ENCODE measurements around the gene CPNE2.
"Not testable (repeated sequence)": the region's sequence is repeated elsewhere in the genome, so short reads cannot be mapped to it uniquely, and the experiment has no call there.

Gene CPNE2

DNA sequence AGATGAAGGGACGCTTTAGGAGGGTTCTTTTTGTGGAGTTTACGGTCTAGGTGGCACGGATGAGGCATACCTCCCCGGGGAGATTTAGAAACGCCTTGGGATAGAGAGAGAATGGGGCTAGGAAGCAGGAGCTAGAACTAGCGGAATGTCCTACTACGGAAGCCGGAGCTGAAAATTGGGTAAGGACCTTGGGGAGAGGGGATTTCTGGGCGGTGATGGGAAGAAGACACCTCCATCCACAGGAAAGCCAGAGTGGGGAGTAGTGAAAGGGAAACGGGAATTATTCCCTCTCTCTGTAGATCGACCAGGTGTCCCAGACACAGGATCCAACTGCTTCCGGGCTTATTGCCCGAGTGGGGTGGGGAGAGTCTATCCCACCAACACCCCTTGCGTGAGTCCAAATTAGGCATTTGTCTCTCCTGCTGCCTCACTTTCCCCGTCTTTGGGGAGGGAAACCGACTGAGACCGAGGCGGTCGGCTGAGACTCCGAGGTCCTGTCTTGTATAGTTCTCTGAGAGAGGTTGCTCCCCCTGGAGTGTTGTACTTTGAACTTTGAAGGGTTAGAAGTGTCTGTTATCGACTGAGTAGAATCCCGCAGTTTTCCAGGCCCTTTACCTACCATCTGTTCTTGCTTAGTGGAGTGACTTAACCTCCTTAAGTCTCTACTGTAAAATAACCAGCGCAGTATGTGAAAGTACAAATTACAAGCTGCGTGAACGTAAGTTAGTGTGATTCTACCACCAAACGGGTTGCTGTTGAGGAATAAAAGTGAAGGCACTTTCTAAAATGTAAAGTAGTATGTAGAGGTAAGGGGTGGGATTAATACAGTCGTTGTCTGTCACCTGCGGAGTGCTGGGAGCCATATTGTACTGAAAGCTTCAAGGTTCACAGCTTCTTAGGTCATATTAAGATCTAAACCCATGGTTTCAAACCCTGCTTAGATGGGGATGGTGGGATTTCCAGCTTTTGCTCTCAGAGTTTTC lies 94.8 kb downstream of the CPNE2 start:
- TF ChIP-seq CTCF (IDR thresholded peaks at IDR 0.05; ENCODE audit: borderline replicate concordance, control extremely low read depth, extremely low read depth, insufficient read depth, missing control alignments): no peak
- peak; percentile 55 for DNase-seq (ENCODE audit: low spot score)
- in situ Hi-C loops (cut with MboI; ENCODE audit: low sequenced_read_pairs, unreplicated experiment): no loop called here

DNA sequence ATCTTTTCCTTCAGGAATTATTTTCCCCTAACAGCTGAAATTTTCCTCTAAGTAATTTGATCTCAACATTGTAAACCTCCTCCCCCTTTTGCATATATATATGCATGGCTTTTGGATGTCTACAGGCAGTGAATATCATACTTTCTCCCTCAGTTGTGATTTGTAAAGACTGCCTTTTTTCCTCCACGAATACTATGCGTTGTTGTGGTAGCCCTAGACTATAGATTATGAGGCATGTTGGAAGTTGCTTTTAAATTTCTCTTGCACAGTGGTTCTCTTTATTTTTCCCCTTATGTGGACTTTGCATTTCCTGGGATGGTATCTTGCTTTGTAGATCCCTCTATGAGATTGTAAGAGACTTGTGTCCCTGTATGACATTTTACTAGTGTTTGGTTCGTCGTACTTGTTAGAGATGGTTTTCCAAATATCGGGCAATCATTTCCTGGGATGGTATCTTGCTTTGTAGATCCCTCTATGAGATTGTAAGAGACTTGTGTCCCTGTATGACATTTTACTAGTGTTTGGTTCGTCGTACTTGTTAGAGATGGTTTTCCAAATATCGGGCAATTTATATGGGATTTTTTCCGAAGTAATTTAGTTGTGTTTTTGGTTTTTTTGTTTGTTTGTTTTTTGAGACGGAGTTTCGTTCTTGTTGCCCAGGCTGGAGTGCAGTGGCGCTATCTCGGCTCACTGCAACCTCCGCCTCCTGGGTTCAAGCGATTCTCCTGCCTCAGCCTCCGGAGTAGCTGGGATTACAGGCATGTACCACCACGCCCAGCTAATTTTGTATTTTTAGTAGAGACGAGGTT lies 95.7 kb downstream of the CPNE2 start:
- DNase-seq (ENCODE audit: low spot score); in situ Hi-C loops (cut with MboI; ENCODE audit: low sequenced_read_pairs, unreplicated experiment): not testable (repeated sequence)

- no peak for DNase-seq (ENCODE audit: low spot score)
- no peak for TF ChIP-seq CTCF (IDR thresholded peaks at IDR 0.05; ENCODE audit: borderline replicate concordance, control extremely low read depth, extremely low read depth, insufficient read depth, missing control alignments)
- in situ Hi-C loops (cut with MboI; ENCODE audit: low sequenced_read_pairs, unreplicated experiment): no loop called here
Measured at GRCh38 chr16:57188711-57189002, 96.3 kb downstream of the CPNE2 start.

GRCh38 chr16:57189527-57189926 lies 97.1 kb downstream of the CPNE2 start:
- DNase-seq (ENCODE audit: low spot score); in situ Hi-C loops (cut with MboI; ENCODE audit: low sequenced_read_pairs, unreplicated experiment): not testable (repeated sequence)

GRCh38 chr16:57190136-57190535 lies 97.8 kb downstream of the CPNE2 start:
- DNase-seq (ENCODE audit: low spot score): no peak
- no peak for TF ChIP-seq CTCF (IDR thresholded peaks at IDR 0.05; ENCODE audit: borderline replicate concordance, control extremely low read depth, extremely low read depth, insufficient read depth, missing control alignments)
- in situ Hi-C loops (cut with MboI; ENCODE audit: low sequenced_read_pairs, unreplicated experiment): no loop called here

- in situ Hi-C loops (cut with MboI; ENCODE audit: low sequenced_read_pairs, unreplicated experiment): no loop called here
- DNase-seq (ENCODE audit: low spot score): no peak
- TF ChIP-seq CTCF (IDR thresholded peaks at IDR 0.05; ENCODE audit: borderline replicate concordance, control extremely low read depth, extremely low read depth, insufficient read depth, missing control alignments): no peak
Measured at GRCh38 chr16:57191056-57191571, 98.7 kb downstream of the CPNE2 start.

DNA sequence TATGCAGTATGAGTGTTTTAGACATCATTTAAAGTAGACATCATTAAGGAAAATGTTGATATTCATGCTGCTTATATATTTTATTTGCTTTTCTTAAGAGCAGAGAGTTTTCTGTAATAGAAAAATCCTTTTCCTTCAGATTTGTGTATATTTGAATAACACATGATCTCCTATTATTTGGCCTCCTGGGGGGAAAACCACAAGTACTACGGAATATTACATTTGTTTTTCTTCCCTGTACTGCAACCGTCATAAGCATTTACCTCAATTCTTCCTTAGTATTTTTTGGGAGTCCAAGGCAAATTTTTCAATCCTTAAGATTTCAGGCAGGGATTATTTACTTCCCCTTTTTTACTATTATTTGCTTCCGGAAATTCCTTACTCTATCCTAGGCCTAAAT lies 99.8 kb downstream of the CPNE2 start:
- TF ChIP-seq CTCF (IDR thresholded peaks at IDR 0.05; ENCODE audit: borderline replicate concordance, control extremely low read depth, extremely low read depth, insufficient read depth, missing control alignments): no peak
- no peak for DNase-seq (ENCODE audit: low spot score)
- in situ Hi-C loops (cut with MboI; ENCODE audit: low sequenced_read_pairs, unreplicated experiment): no loop called here
